HG03280 (cell line): Measurements from ENCODE around the gene KCNMA1.
"Not testable (repeated sequence)": the region's sequence is repeated elsewhere in the genome, so short reads cannot be mapped to it uniquely, and the experiment has no call there.

Experiments
- ATAC-seq: cut with Tn5 transposase; IDR thresholded peaks from one replicate; pipeline ENCODE4 v1.9.1; 2021; ENCODE audit warnings: mild to moderate bottlenecking, moderate library complexity; ENCODE audit not compliant: unreplicated experiment

The KCNMA1 gene

GRCh38 chr10:77664696-77665095 lies 27.1 kb upstream of the KCNMA1 start:
- ATAC-seq: no peak

DNA sequence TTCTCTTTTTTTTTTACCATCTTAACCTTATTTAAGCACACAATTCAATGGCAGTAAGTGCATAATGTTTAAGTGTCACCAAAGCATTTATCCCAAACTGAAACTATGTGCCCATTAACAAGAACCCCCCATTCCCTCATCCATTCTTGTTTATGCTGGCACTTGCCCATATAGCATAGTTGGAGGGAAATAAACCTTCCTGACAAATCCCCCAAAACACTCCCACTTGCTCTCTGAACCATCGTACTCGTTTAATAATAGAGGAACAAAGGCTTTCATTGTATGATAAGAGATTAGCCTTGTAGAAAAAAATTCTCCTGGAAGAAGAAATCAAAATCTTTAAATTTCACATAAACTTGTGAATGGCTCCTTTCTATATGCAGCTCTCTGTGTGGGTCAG lies 26.4 kb upstream of the KCNMA1 start:
- ATAC-seq: no peak

DNA sequence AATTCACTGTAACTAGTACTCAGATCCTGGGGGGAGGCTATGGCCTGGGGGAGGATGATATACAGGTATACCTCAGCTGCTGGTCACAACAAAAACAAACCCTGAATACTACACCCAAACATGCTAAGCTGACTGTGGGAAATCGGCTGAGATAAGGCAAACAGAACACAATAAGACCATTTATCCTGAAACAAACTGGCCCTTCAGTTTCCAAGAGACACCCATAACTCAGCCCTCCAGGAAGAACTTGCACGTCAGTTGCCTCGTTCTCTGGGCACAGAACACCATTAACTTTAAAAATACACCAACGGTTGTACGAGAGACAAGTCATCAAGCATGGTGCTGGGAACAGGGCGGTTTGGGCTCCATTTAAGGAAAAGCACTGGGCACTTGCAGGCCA lies 24.1 kb upstream of the KCNMA1 start:
- no peak for ATAC-seq

- ATAC-seq: no peak
These were observed 23.5 kb upstream of the KCNMA1 start for GRCh38 chr10:77661100-77661499.

DNA sequence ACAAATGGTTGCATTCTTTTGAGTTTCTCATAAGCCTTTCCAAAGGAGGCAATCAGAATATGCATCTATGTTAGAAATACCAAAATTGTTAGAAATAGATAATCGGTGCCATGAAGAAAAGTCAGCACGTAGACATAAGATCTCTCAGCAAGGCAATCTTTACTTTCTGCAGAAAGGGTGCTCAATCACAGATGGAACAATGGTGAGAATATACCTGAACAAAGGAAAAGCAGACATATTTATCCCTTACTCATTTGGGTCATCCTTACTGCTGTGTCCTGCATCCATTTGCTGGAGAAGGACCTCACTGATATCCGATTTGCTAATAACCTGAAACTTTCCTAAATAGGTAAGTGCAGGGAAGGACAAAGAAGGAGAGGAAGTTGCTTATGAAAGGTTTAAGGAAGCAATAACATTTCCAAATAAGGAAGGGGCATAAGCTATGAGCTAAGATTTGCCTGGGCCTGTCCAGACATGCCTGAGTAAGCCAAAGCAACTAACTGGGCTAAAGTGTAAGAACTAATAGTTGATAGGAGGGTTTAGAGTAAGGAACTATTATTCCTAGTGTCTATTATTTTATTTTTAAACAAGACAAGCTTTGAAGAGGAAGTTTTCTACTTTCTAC lies 21.6 kb upstream of the KCNMA1 start:
- not testable (repeated sequence) for ATAC-seq

GRCh38 chr10:77653210-77653609 lies 15.6 kb upstream of the KCNMA1 start:
- no peak for ATAC-seq

GRCh38 chr10:77649333-77650331 lies 12.0 kb upstream of the KCNMA1 start:
- no peak for ATAC-seq

- ATAC-seq: no peak
These were observed 10.9 kb upstream of the KCNMA1 start for GRCh38 chr10:77648472-77648871.

DNA sequence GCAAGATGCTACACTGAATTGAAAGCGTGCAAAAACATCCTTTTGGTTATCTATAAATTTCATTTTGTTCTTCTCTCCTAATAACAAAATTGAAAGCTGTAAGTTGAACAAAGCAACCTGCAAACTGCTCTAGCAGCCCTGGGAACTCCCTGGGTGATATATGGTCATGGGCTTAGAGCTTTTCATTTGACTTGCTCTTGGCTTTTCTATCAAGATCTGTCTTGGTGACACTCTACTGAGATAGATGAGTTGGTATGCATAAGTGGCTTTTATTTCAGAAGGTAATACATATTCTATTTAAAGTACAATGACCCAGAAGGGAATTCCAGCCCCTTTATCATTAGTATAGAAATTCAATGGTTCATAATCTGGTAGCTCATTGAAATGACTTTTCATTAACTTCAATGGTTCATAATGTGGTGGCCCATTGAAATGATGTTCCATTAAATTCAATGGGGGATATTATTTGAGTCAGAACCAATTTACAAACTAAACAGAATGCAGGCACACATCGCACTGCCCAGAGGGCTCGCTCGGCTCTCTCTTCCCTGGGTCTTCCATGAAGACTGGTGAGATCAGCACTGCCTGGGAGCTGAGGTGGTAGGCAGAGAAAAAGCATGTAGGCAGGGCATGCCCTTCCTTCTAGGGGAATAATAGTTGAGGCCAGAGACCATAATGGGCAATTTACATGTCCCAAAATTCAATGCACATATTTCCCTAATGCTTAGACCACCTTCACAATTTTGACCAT lies 10.1 kb upstream of the KCNMA1 start:
- ATAC-seq: no peak

GRCh38 chr10:77644557-77645243 lies 7.1 kb upstream of the KCNMA1 start:
- ATAC-seq: no peak

DNA sequence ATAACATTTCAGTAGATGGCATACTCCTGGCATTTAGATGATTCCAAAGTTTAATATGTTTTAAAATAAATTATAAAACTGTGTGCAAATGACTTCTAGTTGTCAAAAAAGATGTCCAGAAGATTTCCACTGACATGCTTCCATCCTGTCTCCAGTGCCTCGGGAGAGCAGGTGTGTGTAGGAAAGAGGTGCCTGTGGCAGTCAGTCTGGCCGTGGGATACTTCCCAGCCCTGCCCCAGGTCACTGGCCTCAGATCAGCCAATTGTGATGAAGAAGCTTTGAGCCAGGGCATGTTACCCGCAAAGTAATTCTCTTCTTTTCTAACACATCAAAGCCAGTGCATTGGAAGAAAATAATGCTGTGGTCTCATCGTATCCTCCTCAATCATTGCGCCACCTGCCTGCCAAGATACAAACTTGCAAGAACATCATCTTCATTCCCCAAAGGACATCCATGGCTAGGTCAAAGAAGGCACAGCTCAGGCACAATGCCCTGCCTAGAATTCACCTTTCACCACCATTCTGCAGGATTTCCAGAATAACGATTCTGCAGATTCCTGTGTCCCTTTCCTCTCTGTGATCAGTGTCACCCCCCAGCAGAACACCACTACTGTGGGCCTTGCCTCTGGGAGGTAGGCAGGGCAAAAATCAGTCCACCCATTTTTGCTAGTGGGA lies 6.3 kb upstream of the KCNMA1 start:
- ATAC-seq: no peak

DNA sequence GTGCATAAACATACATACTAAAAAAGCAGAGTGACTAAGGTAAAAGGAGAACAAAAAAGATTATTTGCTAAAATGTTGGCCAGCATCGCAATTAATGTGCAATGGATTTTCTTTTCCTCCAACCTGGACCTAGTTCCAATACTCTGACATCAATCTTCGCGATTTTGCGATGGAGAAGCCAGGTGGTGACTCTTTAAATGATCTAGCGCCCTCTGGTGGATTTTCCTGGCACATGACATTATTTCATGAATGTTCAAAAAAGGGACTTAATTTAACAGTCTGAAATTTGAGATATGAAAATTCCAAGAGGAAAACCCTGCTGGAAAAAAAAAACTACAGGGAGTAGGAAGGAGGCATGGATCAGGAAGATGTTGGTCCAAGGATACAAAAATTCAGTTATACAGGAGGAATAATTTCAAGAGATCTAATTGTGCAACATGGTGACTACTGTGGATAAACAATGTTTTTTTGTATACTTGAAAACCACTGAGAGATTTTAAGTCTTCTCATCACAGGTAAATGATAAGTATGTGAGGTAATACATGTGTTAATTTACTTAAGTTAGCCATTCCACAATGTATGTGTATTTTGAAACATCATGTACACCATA lies 4.3 kb upstream of the KCNMA1 start:
- ATAC-seq: no peak

- no peak for ATAC-seq
These were observed 3.7 kb upstream of the KCNMA1 start for GRCh38 chr10:77641344-77641743.

DNA sequence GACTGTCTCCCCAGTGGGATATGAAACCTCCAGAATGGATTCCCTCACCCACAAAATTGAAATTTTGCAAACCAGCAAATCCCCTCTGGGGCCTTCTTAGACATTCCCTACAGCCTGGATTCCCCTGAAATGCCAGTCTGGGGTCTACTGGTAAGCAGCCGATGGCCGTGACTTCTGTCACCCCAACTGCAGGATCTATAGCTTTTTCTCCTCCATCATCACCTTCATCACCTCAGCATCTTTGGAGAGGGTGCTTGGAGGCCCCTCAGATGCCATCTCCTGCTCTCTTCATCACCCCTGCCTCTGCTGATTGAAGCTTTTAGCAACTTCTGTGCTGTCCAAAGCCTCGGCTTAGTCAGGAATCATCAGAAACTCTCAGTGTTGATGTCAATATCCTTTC lies 2.6 kb upstream of the KCNMA1 start:
- ATAC-seq: no peak

DNA sequence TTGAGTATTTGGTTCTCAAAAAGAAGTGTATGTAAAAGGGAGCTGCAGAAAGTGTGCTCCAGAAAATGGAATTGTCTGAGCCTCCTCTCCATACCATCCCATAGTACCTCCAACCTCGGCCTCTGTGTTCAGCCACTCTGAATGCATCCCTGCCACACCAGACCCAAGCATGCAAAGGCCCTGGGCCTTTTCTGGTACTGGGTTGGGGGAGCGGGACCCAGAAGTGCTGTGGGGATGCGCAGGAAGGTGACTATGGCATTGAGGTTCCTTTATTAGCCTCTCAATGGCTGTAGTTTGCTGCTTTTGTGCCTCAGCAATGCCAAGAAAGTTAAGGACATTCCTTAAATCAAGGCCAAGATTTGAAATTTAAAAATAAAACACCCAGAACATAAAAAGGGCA lies 2.1 kb upstream of the KCNMA1 start:
- ATAC-seq: no peak

- ATAC-seq: no peak
These were observed 903 bp upstream of the KCNMA1 start for GRCh38 chr10:77638321-77639101.

DNA sequence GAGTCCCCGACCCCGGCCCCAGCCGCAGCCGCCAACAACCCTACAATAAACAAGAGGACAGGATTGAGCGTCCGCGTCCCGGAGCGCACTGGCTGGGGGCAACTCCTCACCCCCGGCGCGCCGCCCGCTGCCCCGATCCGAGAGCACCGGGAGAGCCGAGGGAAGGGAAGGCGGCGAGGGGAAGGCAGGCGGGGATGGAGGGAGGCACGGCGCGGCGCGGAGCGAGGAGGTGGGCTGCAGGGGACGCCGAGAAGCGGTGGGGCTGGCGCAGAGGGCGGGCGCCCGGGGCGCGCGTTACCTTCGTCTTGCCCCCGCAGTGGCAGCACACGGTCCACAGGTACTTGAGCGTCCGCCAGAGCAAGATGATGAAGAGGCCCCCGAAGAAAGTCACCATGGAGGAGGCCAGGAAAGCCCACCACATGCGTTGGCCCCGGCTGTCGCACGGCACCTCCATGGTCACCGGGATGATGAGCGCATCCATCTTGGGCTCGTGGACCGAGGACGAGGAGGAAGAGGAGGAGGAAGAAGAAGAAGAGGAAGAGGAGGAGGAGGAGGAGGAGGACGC lies 559 bp downstream of the KCNMA1 start:
- no peak for ATAC-seq

DNA sequence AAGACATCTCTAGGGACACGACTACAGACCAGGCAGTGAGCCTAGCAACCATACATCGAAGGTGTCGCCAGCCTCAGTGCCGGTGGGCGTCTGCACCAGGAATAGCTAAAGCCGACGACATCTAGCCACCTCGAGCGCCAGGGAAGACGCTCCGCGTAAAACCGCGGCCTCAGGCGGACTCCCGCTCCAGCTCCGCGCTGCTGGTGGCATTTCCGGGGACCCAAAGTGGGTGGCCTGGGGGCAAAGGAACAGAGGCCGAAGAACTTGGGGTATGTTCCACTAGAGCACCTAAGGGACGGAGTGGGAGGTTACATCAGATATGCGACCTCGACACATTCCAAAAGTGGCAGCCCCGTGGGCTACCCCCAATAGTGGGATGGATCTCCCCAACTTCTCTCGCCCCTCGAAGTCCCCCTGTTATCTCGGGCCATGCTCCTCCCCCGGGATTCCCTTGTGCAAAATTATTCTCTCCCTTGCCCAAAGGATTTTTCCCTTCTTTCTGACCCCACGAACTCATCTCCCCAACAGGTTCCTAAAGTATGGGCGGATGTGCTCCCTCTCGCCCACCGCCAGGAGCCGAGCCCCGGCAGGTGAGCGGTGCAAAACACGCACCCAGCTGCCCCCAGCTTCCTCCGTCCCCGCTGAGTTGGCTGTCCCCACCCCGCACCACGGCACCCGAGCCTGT lies 1.2 kb downstream of the KCNMA1 start:
- ATAC-seq: no peak
